Astrocyte of the cerebellum (primary cell): ENCODE data around the gene WDR7.

Source experiments
- DNase-seq: peaks from one replicate; pipeline ENCODE4 v3.0.0-alpha.2; 2011; ENCODE audit warnings: low read depth
- H3K4me3 ChIP-seq: 2 replicates; pipeline ENCODE4 v1.5.1; 2011; ENCODE audit warnings: mild to moderate bottlenecking, low read depth, low read length, moderate library complexity
- CTCF ChIP-seq: IDR thresholded peaks from 2 replicates; pipeline ENCODE4 v1.5.1; 2012; ENCODE audit warnings: low read length, low read depth, moderate library complexity, mild to moderate bottlenecking; ENCODE audit errors: missing control alignments
- in situ Hi-C: cut with HindIII; loops from 2 replicates; pipeline ENCODE4 v1.10.0; 2017; ENCODE audit warnings: low sequenced_read_pairs

WDR7 gene

DNA sequence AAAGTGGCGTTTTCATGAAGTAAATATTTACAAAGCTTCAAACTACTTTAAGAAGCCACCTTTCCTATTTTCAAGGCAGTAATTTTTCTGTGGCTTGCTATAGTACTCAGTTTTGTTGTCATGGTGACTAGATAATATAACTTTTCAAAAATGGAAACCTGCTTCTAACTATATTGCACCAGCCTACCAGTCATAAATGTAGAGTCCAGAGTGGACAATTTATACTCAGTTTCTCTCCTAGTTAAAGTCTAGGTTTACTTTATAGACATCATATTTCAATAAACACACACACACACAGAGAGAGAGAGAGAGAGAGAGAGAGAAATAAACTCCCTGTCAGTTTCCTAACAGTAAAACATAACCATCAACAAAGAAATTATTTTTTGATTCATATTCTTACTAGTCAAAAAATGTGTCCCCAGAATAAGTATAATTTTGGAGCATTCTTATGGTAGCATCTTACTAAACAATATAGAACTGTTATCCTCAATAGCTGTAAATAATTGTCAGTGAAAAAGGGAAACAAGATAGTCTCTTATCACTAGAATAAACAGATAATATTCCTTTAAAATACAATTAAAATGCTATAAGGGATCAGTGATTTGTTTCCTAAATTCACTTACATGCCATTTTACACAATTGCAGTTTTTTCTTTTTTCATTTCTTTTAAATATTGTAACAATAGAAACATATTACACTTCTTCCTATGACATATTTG is 332.3 kb downstream of the WDR7 start:
- DNase-seq = no peak
- in situ Hi-C loops = no loop called here
- no peak for TF ChIP-seq CTCF
- no peak overlapping the region for H3K4me3 ChIP-seq

- no peak overlapping the region for H3K4me3 ChIP-seq
- in situ Hi-C loops = no loop called here
- no peak for DNase-seq
- no peak for TF ChIP-seq CTCF
Observed at GRCh38 chr18:56984731-56985130, 333.6 kb downstream of the WDR7 start.

- DNase-seq = no peak
- no peak overlapping the region for H3K4me3 ChIP-seq
- in situ Hi-C loops = no loop called here
- TF ChIP-seq CTCF = no peak
Observed at GRCh38 chr18:56986829-56987228, 335.7 kb downstream of the WDR7 start.

DNA sequence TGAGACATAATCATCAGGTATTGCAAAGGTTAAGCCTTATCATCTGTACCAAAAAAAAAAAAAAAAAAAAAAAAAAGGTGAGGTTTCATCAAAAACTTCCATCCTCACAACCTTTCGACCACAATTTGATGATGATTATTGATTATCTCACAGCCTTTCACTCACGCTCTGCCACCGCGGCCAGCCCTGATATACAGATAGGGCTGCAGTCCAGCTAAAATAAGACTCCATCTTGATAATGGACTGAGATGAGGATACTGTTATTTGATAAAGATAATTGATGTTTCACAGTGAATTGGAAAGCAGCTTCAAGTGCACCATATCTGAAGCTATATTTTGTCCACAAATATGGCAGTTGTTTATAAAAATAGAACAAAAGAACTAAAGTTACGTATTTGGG is 336.1 kb downstream of the WDR7 start:
- no peak for TF ChIP-seq CTCF
- DNase-seq = no peak
- in situ Hi-C loops = no loop called here
- no peak overlapping the region for H3K4me3 ChIP-seq

GRCh38 chr18:56988022-56988421 is 336.9 kb downstream of the WDR7 start:
- no peak for TF ChIP-seq CTCF
- no peak for DNase-seq
- in situ Hi-C loops = no loop called here
- H3K4me3 ChIP-seq = no peak overlapping the region

DNA sequence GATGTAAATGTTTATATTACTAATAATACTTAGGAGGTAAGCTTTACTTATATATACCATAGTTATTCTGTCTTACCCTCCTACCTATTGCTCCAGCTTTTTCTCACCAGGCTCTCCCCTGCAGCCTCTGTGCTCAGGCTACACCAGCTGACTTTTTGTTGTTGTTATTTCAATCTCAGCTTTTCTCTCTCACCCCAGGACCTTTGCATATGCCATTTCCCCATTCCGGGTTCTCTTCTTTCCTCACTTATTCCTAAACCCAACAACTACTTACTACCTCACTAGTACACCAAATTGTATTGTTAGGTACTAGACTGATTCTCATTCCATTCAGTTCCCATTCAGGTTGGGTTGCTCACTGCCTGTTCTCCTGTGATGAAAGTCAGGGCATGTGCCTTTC is 339.5 kb downstream of the WDR7 start:
- DNase-seq = no peak
- in situ Hi-C loops = no loop called here
- TF ChIP-seq CTCF = no peak
- H3K4me3 ChIP-seq = no peak overlapping the region

- in situ Hi-C loops = no loop called here
- H3K4me3 ChIP-seq = no peak overlapping the region
- DNase-seq = no peak
- no peak for TF ChIP-seq CTCF
Observed at GRCh38 chr18:56992777-56993176, 341.6 kb downstream of the WDR7 start.
